Gastrocnemius medialis (tissue), 4 donors: ENCODE measurements around the gene SLCO3A1. TPM values are rescaled to one million over a fixed set of nuclear protein-coding genes. Genes with fewer than 3 reads are reported as not detected.

Source experiments
- ATAC-seq, 2 donors: fragments of 150-250 bp; one replicate each; pipeline ENCODE4 v1.9.1; 2016
- DNase-seq, 2 donors: peaks; one replicate each; pipeline ENCODE4 v3.0.0-alpha.2; 2019
- H3K27ac ChIP-seq, 4 donors: fragments of 200-600 bp; sonication (generic); 1 replicate in 1 of 4; 2 replicates in 3 of 4; pipeline ENCODE4 v1.5.1; 2016 to 2018; ENCODE audit warnings: mild to moderate bottlenecking in 2 of 4, moderate library complexity in 1 of 4
- H3K27me3 ChIP-seq, 3 donors: fragments of 200-600 bp; sonication (generic) in 2 of 3; 1 replicate in 1 of 3; 2 replicates in 2 of 3; pipeline versions ENCODE4 v1.5.1 to v1.6.0; 2016 to 2019; ENCODE audit warnings: mild to moderate bottlenecking in 1 of 3, moderate library complexity in 1 of 3
- H3K36me3 ChIP-seq, 2 donors: fragments of 200-600 bp; sonication (generic) in 1 of 2; one replicate each; pipeline ENCODE4 v1.5.1; 2017 to 2018
- H3K4me1 ChIP-seq, 2 donors: fragments of 200-600 bp; sonication (generic) in 1 of 2; one replicate each; pipeline ENCODE4 v1.5.1; 2016 to 2017; ENCODE audit warnings: mild to moderate bottlenecking in 2 of 2
- H3K4me3 ChIP-seq, 4 donors: fragments of 200-600 bp; sonication (generic) in 3 of 4; 1 replicate in 1 of 4; 2 replicates in 3 of 4; pipeline ENCODE4 v1.5.1; 2016 to 2019; ENCODE audit warnings: mild to moderate bottlenecking in 2 of 4
- H3K9me3 ChIP-seq, 3 donors: fragments of 200-600 bp; sonication (generic) in 2 of 3; 1 replicate in 1 of 3; 2 replicates in 2 of 3; pipeline ENCODE4 v1.5.1; 2016 to 2019
- CTCF ChIP-seq, 5 experiments: fragments of 450-650 bp in 3 of 5; fragments of 200-600 bp in 2 of 5; sonication (generic) in 2 of 5; IDR thresholded peaks in 4 of 5; conservative IDR thresholded peaks in 1 of 5; 1 replicate in 4 of 5; 2 replicates in 1 of 5; pipeline ENCODE4 v1.5.1; 2016 to 2019; ENCODE audit warnings: antibody characterized with exemption in 5 of 5, mild to moderate bottlenecking in 3 of 5, moderate library complexity in 3 of 5
- POLR2A ChIP-seq, 2 donors: fragments of 450-650 bp; IDR thresholded peaks; one replicate each; pipeline ENCODE4 v1.6.1; 2017; ENCODE audit warnings: antibody characterized with exemption in 2 of 2, mild to moderate bottlenecking in 2 of 2, moderate library complexity in 2 of 2
- in situ Hi-C, 4 donors: fragments of 200-750 bp; cut with MboI; loops; one replicate each; pipeline versions ENCODE4 v1.15.0 to v1.8.0; 2017; ENCODE audit warnings: low sequenced_read_pairs in 4 of 4
- intact Hi-C: fragments of 100-400 bp; cut with DNase I; formaldehyde crosslinking; loops from one replicate; pipeline ENCODE4 v1.15.1; 2023; ENCODE audit warnings: low total_unique reads
- total RNA-seq, 4 donors: library from RNA; depleted of rRNA; stranded (reverse); fragments of >200 nt; gene quantifications; one replicate each; pipeline versions ENCODE4 v1.1.0 to v1.2.3, GENCODE V29; 2016

Gene SLCO3A1
- total RNA-seq, 4 donors from 2014 or later = 1.3 to 3.6 (median 3.0) TPM

DNA sequence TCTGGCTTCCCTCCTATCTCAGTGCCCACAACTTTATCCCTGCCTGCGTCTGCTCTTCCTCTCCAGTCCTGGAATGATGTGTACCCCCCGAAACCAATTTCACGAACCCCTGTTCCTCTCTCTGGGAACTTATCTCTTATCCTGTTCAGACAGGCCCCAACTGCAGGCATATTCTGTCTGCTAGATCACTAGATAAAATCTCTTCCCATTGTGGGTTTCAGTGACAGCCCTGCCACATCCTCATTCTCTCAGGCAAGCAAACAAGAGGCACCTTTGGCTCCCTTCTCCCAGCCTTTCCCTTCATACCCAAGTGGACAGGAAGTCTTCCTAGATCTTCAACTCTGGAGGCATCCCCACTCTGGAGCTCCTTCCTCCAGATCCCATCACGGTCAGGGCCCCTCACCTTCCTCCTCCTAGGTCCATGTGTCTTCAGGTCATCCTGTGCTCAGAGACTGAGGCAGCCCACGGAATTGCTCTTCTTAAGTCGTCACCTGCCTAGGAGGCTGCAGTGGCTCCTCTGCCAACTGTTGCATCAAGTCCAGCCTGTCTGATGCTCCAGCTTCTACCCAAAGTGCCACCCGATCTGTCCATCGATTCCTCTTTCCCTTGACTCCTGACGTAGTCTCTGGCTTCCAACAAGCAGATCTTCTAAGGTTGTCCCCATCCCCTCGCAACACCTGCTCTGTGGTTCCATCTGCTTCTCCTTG lies 190.8 kb downstream of the SLCO3A1 start:
- Histone ChIP-seq H3K27ac (no peak overlapping the region), H3K4me3 (no peak overlapping the region), H3K36me3 (no peaks in the 10 kb centered on the region), H3K27me3 (no peaks in the 10 kb centered on the region), H3K4me1 (peaks cover 0 to under 1% of the 10 kb centered on the region in 2 donors), H3K9me3 (no peaks in the 10 kb centered on the region)
- ATAC-seq (no peak), DNase-seq (no peak)
- intact Hi-C loops (no loop called here), in situ Hi-C loops (no loop called here)
- TF ChIP-seq POLR2A (IDR thresholded peaks at IDR 0.05) (no peak), CTCF (IDR thresholded peaks at IDR 0.05 in 4 of 5, conservative IDR thresholded peaks at IDR 0.05 in 1 of 5) (no peak)

DNA sequence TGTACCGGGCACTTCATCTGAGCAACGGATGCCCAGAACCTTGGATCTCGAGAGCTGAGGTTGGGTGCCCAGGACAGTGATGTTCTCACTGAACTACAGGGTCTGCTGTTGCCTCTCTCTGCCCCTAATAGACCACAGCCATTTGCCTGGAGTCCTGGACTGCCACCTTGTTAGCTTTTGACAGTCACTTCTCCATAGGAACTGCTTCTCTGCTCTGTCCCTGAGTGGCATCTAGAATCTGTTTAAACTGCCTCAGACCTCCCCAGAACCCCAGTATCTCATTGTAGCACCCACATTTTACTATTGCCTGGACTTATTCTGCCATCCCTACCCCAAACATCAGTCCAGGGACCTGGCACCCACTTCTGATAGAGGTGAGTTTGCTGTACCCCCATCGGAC lies 194.4 kb downstream of the SLCO3A1 start:
- ATAC-seq (no peak), DNase-seq (no peak)
- intact Hi-C loops (no loop called here), in situ Hi-C loops (no loop called here)
- TF ChIP-seq CTCF (IDR thresholded peaks at IDR 0.05 in 4 of 5, conservative IDR thresholded peaks at IDR 0.05 in 1 of 5) = no peak
- TF ChIP-seq POLR2A (IDR thresholded peaks at IDR 0.05) = no peak
- Histone ChIP-seq H3K27me3 (no peaks in the 10 kb centered on the region), H3K4me3 (no peak overlapping the region), H3K36me3 (no peaks in the 10 kb centered on the region), H3K9me3 (no peaks in the 10 kb centered on the region), H3K27ac (no peak overlapping the region), H3K4me1 (peaks cover 0 to 10% of the 10 kb centered on the region in 2 donors)

GRCh38 chr15:92048739-92049138 lies 195.2 kb downstream of the SLCO3A1 start:
- Histone ChIP-seq H3K27ac (no peak overlapping the region), H3K4me3 (no peak overlapping the region), H3K4me1 (peaks cover 0 to 10% of the 10 kb centered on the region in 2 donors), H3K9me3 (no peaks in the 10 kb centered on the region), H3K36me3 (no peaks in the 10 kb centered on the region), H3K27me3 (no peaks in the 10 kb centered on the region)
- ATAC-seq (no peak), DNase-seq (no peak)
- TF ChIP-seq CTCF (IDR thresholded peaks at IDR 0.05 in 4 of 5, conservative IDR thresholded peaks at IDR 0.05 in 1 of 5) (no peak), POLR2A (IDR thresholded peaks at IDR 0.05) (no peak)
- intact Hi-C loops (no loop called here), in situ Hi-C loops (no loop called here)

DNA sequence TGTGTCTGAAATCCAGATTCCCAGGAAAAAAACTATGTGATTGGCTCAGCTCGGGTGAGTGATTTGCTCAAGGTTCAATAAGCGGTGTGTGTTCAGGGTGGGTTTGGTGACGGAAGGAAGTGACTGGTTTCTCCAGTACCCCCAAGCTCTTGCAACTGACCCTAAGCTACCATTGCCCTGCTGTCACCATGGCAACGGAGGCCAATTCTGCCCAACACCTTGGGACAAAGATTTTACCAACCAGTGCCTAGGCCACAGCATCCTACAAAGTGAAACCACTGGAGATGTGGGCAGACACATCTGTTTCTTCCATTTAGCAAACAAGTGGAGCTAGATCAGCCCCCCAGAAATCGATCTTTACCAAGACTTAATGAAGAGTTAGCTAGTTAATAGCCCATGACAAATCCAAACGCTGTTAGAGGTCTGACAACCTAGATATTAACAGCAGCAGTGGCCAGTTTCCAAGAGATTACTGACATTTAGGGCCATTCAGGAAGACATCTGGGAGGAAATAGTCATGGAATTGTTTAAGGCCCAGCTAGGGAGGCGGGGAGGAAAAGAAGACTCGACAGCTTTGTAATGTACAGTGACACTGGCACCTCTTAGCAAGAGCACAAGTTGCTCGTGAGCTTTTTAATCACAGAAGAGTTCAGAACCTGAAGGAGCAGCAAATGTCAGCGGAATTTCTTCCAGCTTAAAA lies 195.9 kb downstream of the SLCO3A1 start:
- H3K4me1 ChIP-seq = peaks cover 0 to 10% of the 10 kb centered on the region in 2 donors

More for the DNA sequence above, 195.9 kb downstream of the SLCO3A1 start:
- DNase-seq (no peak), ATAC-seq (no peak)
- H3K9me3 ChIP-seq = no peaks in the 10 kb centered on the region
- H3K4me3 ChIP-seq = no peak overlapping the region
- TF ChIP-seq CTCF (IDR thresholded peaks at IDR 0.05 in 4 of 5, conservative IDR thresholded peaks at IDR 0.05 in 1 of 5) (no peak), POLR2A (IDR thresholded peaks at IDR 0.05) (no peak)
- in situ Hi-C loops (no loop called here), intact Hi-C loops (no loop called here)
- no peaks in the 10 kb centered on the region for H3K36me3 ChIP-seq
- no peaks in the 10 kb centered on the region for H3K27me3 ChIP-seq
- H3K27ac ChIP-seq = no peak overlapping the region
